ENCODE measurements around the gene SPAG16. TPM values are rescaled to one million over a fixed set of nuclear protein-coding genes. Genes with fewer than 3 reads are reported as not detected.

The SPAG16 gene
- polyA plus RNA-seq, 2 of the 4 experiments (the other 2 are of a cell fraction), result 19.1 to 27.6 TPM

DNA sequence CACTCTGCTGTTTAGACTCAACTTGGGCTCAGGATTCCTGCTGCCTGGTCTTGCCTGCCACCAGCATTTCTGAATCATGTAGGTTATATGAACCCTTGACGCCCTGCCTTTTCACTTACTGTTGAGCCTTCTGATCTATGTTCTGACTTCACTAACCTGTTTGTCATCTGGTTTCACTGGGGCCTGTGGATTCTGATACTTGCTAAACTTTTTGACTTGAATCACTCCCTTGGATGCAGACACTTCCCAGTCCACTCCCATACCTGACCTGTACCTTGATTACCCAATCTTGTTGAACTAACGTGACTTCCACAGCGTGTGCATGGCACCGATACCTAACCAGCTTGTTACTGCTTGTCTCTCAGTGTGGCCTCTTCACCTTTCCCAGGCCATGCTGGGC is 35.6 kb upstream of the SPAG16 start:
- Histone ChIP-seq H3K4me3 (no peak overlapping the region), H3K27ac (peak overlapping the region in 1 of 2 experiments; percentile 56; a peak in 1 of 6 replicates), H3K4me1 (peaks cover 7% of the 10 kb centered on the region; the same call in 2 of the 3 replicates), H3K9me3 (no peaks in the 10 kb centered on the region), H3K4me2 (no peak overlapping the region)
- ATAC-seq (no peak), FAIRE-seq (no peak), DNase-seq (ENCODE audit: low read depth in 1 of 2, low spot score in 1 of 2) (no peak)
- ChIA-PET POLR2A (no interaction called here), CTCF (no interaction called here)
- WGBS (ENCODE audit: missing lambda C conversion rate), result 99% methylated on average over 4 of the region's 4 CpGs
- TF ChIP-seq GATA3 (IDR thresholded peaks at IDR 0.05; ENCODE audit: borderline replicate concordance), result no peak

DNA sequence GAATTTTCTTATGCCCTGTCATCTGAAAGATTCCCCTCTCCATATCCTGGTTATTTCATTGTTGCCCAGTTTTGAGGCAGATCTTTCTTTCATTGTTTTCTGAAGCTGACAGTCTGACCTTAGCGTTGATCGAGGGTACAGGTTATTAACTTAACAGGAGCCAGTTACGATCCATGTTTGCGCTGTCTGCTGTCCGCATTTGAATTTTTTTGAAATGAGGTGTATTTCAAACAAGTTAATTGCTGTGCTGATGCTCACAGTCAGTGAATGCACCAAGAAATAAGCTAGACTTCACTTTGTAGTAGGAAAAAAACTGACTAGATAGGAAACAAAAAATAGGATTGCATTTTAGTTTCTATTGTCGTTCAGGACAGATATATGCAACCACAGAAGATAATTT is 34.8 kb upstream of the SPAG16 start:
- FAIRE-seq (no peak), DNase-seq (ENCODE audit: low read depth in 1 of 2, low spot score in 1 of 2) (no peak), ATAC-seq (no peak)
- H3K4me3 ChIP-seq, result no peak overlapping the region
- POLR2A ChIA-PET, result no interaction called here
- peaks cover 7% of the 10 kb centered on the region; the same call in 2 of the 3 replicates for H3K4me1 ChIP-seq
- peak overlapping the region in 1 of 2 experiments; percentile 56; a peak in 2 of 6 replicates for H3K27ac ChIP-seq
- no peaks in the 10 kb centered on the region for H3K9me3 ChIP-seq
- CTCF ChIA-PET, result no interaction called here
- TF ChIP-seq RFX5 (IDR thresholded peaks at IDR 0.05) (no peak), JUN (IDR thresholded peaks at IDR 0.05) (no peak), FOSL2 (IDR thresholded peaks at IDR 0.05) (no peak), FOSL2 (CRISPR knock-in tag; IDR thresholded peaks at IDR 0.05) (no peak), GATA3 (IDR thresholded peaks at IDR 0.05; ENCODE audit: borderline replicate concordance) (no peak), SMC3 (IDR thresholded peaks at IDR 0.05) (no peak), CBX2 (IDR thresholded peaks at IDR 0.05; ENCODE audit: borderline replicate concordance, low read depth) (no peak), ESRRA (IDR thresholded peaks at IDR 0.05; ENCODE audit: borderline replicate concordance, low read length) (no peak), ZSCAN20 (CRISPR knock-in tag; IDR thresholded peaks at IDR 0.05) (no peak), JUNB (IDR thresholded peaks at IDR 0.05) (no peak), EP300 (IDR thresholded peaks at IDR 0.05) (no peak), CEBPB (IDR thresholded peaks at IDR 0.05) (no peak), POLR2A (IDR thresholded peaks at IDR 0.05; ENCODE audit: low read length) (no peak), POLR2AphosphoS2 (conservative IDR thresholded peaks at IDR 0.05; ENCODE audit: low read length) (no peak)
- TF ChIP-seq, protein P1, sequence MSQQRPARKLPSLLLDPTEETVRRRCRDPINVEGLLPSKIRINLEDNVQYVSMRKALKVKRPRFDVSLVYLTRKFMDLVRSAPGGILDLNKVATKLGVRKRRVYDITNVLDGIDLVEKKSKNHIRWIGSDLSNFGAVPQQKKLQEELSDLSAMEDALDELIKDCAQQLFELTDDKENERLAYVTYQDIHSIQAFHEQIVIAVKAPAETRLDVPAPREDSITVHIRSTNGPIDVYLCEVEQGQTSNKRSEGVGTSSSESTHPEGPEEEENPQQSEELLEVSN (IDR thresholded peaks at IDR 0.05; ENCODE audit: borderline replicate concordance, low read depth), result no peak
- TF ChIP-seq, protein P2, sequence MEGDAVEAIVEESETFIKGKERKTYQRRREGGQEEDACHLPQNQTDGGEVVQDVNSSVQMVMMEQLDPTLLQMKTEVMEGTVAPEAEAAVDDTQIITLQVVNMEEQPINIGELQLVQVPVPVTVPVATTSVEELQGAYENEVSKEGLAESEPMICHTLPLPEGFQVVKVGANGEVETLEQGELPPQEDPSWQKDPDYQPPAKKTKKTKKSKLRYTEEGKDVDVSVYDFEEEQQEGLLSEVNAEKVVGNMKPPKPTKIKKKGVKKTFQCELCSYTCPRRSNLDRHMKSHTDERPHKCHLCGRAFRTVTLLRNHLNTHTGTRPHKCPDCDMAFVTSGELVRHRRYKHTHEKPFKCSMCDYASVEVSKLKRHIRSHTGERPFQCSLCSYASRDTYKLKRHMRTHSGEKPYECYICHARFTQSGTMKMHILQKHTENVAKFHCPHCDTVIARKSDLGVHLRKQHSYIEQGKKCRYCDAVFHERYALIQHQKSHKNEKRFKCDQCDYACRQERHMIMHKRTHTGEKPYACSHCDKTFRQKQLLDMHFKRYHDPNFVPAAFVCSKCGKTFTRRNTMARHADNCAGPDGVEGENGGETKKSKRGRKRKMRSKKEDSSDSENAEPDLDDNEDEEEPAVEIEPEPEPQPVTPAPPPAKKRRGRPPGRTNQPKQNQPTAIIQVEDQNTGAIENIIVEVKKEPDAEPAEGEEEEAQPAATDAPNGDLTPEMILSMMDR (IDR thresholded peaks at IDR 0.05), result no peak
- TF ChIP-seq, protein P3, sequence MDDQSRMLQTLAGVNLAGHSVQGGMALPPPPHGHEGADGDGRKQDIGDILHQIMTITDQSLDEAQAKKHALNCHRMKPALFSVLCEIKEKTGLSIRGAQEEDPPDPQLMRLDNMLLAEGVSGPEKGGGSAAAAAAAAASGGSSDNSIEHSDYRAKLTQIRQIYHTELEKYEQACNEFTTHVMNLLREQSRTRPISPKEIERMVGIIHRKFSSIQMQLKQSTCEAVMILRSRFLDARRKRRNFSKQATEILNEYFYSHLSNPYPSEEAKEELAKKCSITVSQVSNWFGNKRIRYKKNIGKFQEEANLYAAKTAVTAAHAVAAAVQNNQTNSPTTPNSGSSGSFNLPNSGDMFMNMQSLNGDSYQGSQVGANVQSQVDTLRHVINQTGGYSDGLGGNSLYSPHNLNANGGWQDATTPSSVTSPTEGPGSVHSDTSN (IDR thresholded peaks at IDR 0.05), result no peak
- TF ChIP-seq, protein P4, sequence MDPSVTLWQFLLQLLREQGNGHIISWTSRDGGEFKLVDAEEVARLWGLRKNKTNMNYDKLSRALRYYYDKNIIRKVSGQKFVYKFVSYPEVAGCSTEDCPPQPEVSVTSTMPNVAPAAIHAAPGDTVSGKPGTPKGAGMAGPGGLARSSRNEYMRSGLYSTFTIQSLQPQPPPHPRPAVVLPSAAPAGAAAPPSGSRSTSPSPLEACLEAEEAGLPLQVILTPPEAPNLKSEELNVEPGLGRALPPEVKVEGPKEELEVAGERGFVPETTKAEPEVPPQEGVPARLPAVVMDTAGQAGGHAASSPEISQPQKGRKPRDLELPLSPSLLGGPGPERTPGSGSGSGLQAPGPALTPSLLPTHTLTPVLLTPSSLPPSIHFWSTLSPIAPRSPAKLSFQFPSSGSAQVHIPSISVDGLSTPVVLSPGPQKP (IDR thresholded peaks at IDR 0.05; ENCODE audit: low read depth, low read length), result no peak
- whole genome bisulfite sequencing (ENCODE audit: missing lambda C conversion rate), result 83% methylated on average over 6 of the region's 6 CpGs
- H3K4me2 ChIP-seq, result no peak overlapping the region

DNA sequence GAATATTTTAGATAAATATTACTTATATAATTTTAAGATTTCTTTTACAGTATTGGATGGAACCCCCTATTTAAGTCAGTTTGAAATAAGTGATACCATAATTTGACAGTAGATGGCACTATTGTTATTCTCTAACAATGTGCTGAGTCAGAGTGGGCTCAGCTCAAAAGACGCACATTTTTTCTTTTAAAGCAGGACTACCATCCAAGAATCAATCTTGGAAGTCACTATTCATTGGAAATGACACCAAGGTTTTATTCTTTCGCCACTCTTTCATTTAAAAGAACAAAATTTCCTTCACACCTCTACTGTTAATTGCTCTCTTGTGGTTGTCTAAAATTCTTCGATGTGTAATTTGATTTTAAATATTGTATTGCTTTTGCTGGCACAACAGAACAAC is 32.6 kb upstream of the SPAG16 start:
- H3K27ac ChIP-seq, result peak overlapping the region; percentile 64 to 81
- 16% methylated on average over 3 of the region's 3 CpGs for WGBS (ENCODE audit: missing lambda C conversion rate)
- ChIA-PET POLR2A (no interaction called here), CTCF (interaction anchor here (0.8 to 1.2 kb wide), 4 partner anchors 9 to 1473 kb away, joined by 3 read pairs; no protein-coding TSS in a partner anchor)
- peak; percentile 83 to 93 for ATAC-seq
- TF ChIP-seq MYC (IDR thresholded peaks at IDR 0.05; ENCODE audit: borderline replicate concordance, low read length), result no peak
- no peak for TF ChIP-seq RNF2 (IDR thresholded peaks at IDR 0.05; ENCODE audit: borderline replicate concordance, low read depth)
- TF ChIP-seq SMC3 (IDR thresholded peaks at IDR 0.05), result peak; percentile 82
- TF ChIP-seq ZSCAN20 (CRISPR knock-in tag; IDR thresholded peaks at IDR 0.05), result no peak
- TF ChIP-seq POLR2AphosphoS2 (conservative IDR thresholded peaks at IDR 0.05; ENCODE audit: low read length), result no peak
- no peak for TF ChIP-seq FOSL2 (IDR thresholded peaks at IDR 0.05)
- peak; percentile 35; the same call in 1 of the 2 replicates for TF ChIP-seq FOSL2 (CRISPR knock-in tag; IDR thresholded peaks at IDR 0.05)
- TF ChIP-seq, protein P2 (IDR thresholded peaks at IDR 0.05), result peak; percentile 83
- peak; percentile 99 for TF ChIP-seq MAFK (IDR thresholded peaks at IDR 0.05; ENCODE audit: partially characterized antibody)
- TF ChIP-seq HOXB5 (CRISPR knock-in tag; IDR thresholded peaks at IDR 0.05), result peak; percentile 43; the same call in 1 of the 2 replicates
- peak; percentile 94 for TF ChIP-seq NFE2L2 (conservative IDR thresholded peaks at IDR 0.05; ENCODE audit: low read length)
- peak; percentile 88 to 93 for TF ChIP-seq RAD21 (conservative IDR thresholded peaks at IDR 0.05 in 1 of 2, IDR thresholded peaks at IDR 0.05 in 1 of 2)
- H3K4me2 ChIP-seq, result peak overlapping the region; percentile 61
- peak; percentile 21 to 82 for DNase-seq (ENCODE audit: low read depth in 1 of 2, low spot score in 1 of 2)
- H3K9me3 ChIP-seq, result no peaks in the 10 kb centered on the region
- FAIRE-seq, result peak; percentile 83
- H3K4me1 ChIP-seq, result peaks cover 7% of the 10 kb centered on the region; the same call in 2 of the 3 replicates
- H3K4me3 ChIP-seq, result no peak overlapping the region

Data from A549 (cell line).